Thyroid gland (tissue), 4 donors: ENCODE measurements around the gene RNF34.

Source experiments
- CTCF ChIP-seq, 6 experiments: fragments of 200-600 bp in 3 of 6; fragments of 450-650 bp in 3 of 6; sonication (generic) in 3 of 6; IDR thresholded peaks; one replicate each; pipeline ENCODE4 v1.5.1; 2016 to 2019; ENCODE audit warnings: antibody characterized with exemption in 6 of 6, mild to moderate bottlenecking in 2 of 6, inconsistent platforms in 1 of 6, moderate library complexity in 1 of 6
- POLR2A ChIP-seq, 2 donors: fragments of 450-650 bp; IDR thresholded peaks; one replicate each; pipeline ENCODE4 v1.6.1; 2017; ENCODE audit warnings: antibody characterized with exemption in 2 of 2, mild to moderate bottlenecking in 2 of 2, moderate library complexity in 1 of 2

GRCh38 chr12:121453629-121454028 is 53.7 kb downstream of the RNF34 start:
- TF ChIP-seq CTCF (IDR thresholded peaks at IDR 0.05), result no peak
- no peak for TF ChIP-seq POLR2A (IDR thresholded peaks at IDR 0.05)
